ENCODE results near the gene NFIA.
A peak's percentile ranks its signal among the peaks of the same experiment; 100 is the strongest.

Gene NFIA

GRCh38 chr1:61082311-61083012 is at the start of gene NFIA:
Gene NFIA, plus strand, starts transcription at chr1:61082561.
- DNase-seq: peak; percentile 32

GRCh38 chr1:61035880-61036279 is 46.5 kb upstream of the NFIA start:
- no peak for DNase-seq

- DNase-seq: peak; percentile 28
Measured at GRCh38 chr1:61042466-61043009, 39.8 kb upstream of the NFIA start.

GRCh38 chr1:61043010-61043820 is 39.1 kb upstream of the NFIA start:
- DNase-seq: peak; percentile 72

- no peak for DNase-seq
Measured at GRCh38 chr1:61046434-61046833, 35.9 kb upstream of the NFIA start.

GRCh38 chr1:61047061-61047460 is 35.3 kb upstream of the NFIA start:
- no peak for DNase-seq

GRCh38 chr1:61049850-61050540 is 32.4 kb upstream of the NFIA start:
- DNase-seq: peak; percentile 83

- DNase-seq: peak; percentile 46
Measured at GRCh38 chr1:61050541-61051442, 31.6 kb upstream of the NFIA start.

- DNase-seq: no peak
Measured at GRCh38 chr1:61051443-61051718, 31.0 kb upstream of the NFIA start.

- no peak for DNase-seq
Measured at GRCh38 chr1:61051719-61052394, 30.5 kb upstream of the NFIA start.

GRCh38 chr1:61052395-61053225 is 29.8 kb upstream of the NFIA start:
- no peak for DNase-seq

GRCh38 chr1:61053226-61053711 is 29.1 kb upstream of the NFIA start:
- no peak for DNase-seq

- no peak for DNase-seq
Measured at GRCh38 chr1:61053712-61054600, 28.4 kb upstream of the NFIA start.

- DNase-seq: no peak
Measured at GRCh38 chr1:61054601-61054993, 27.8 kb upstream of the NFIA start.

GRCh38 chr1:61055110-61055614 is 27.2 kb upstream of the NFIA start:
- DNase-seq: no peak

GRCh38 chr1:61056196-61056572 is 26.2 kb upstream of the NFIA start:
- no peak for DNase-seq

GRCh38 chr1:61056573-61057439 is 25.6 kb upstream of the NFIA start:
- DNase-seq: peak; percentile 53

GRCh38 chr1:61058483-61059245 is 23.7 kb upstream of the NFIA start:
- DNase-seq: no peak
